GM23338 (cell line): ENCODE data around the gene SCART1. TPM values are rescaled to one million over a fixed set of nuclear protein-coding genes. Genes with fewer than 3 reads are reported as not detected.

Experiments used
- ATAC-seq: fragments of 200-7000 bp; cut with Tn5 transposase; 3 replicates; pipeline ENCODE4 v1.9.1; 2020
- DNase-seq: peaks from one replicate; pipeline ENCODE4 v3.0.0-alpha.2; 2015; ENCODE audit warnings: low spot score
- H2AFZ ChIP-seq: fragments of 200-600 bp; sonication (generic); 2 replicates; pipeline ENCODE4 v1.8.0; 2016; ENCODE audit warnings: antibody characterized with exemption, mild to moderate bottlenecking, moderate library complexity
- H3F3A ChIP-seq: fragments of 200-600 bp; sonication (generic); replicated peaks from 2 replicates; pipeline ENCODE4 v1.8.0; 2017; ENCODE audit warnings: antibody characterized with exemption, mixed run types, low read depth
- H3K27ac ChIP-seq: fragments of 200-600 bp; sonication (generic); 2 replicates; pipeline ENCODE4 v1.6.1; 2016; ENCODE audit warnings: low read depth
- H3K27me3 ChIP-seq: fragments of 200-600 bp; sonication (generic); 2 replicates; pipeline ENCODE4 v1.8.0; 2016; ENCODE audit warnings: mild to moderate bottlenecking, mixed run types, moderate library complexity; ENCODE audit not compliant: insufficient read depth
- H3K36me3 ChIP-seq: fragments of 200-600 bp; sonication (generic); 2 replicates; pipeline ENCODE4 v1.8.0; 2016; ENCODE audit warnings: mild to moderate bottlenecking; ENCODE audit not compliant: insufficient read depth
- H3K4me1 ChIP-seq: fragments of 200-600 bp; sonication (generic); 2 replicates; pipeline ENCODE4 v1.8.0; 2016; ENCODE audit warnings: mild to moderate bottlenecking, moderate library complexity; ENCODE audit not compliant: insufficient read depth
- H3K4me2 ChIP-seq: fragments of 200-600 bp; sonication (generic); 2 replicates; pipeline ENCODE4 v1.7.1; 2017; ENCODE audit warnings: mixed run types
- H3K4me3 ChIP-seq: fragments of 200-600 bp; sonication (generic); 2 replicates; pipeline ENCODE4 v1.6.1; 2016; ENCODE audit warnings: mixed run types
- H3K79me2 ChIP-seq: fragments of 200-600 bp; sonication (generic); replicated peaks from 2 replicates; pipeline ENCODE4 v1.8.0; 2017; ENCODE audit warnings: mild to moderate bottlenecking; ENCODE audit not compliant: insufficient read depth
- H3K9me2 ChIP-seq: fragments of 200-600 bp; sonication (generic); 2 replicates; pipeline ENCODE4 v1.8.0; 2017; ENCODE audit not compliant: insufficient read depth
- H4K20me1 ChIP-seq: fragments of 200-600 bp; sonication (generic); replicated peaks from 2 replicates; pipeline ENCODE4 v1.8.0; 2017; ENCODE audit warnings: mild to moderate bottlenecking; ENCODE audit not compliant: insufficient read depth
- H3K27ac Mint-ChIP-seq: 2 replicates; pipeline ENCODE4 v1.8.0; 2020; ENCODE audit warnings: inconsistent platforms, mild to moderate bottlenecking, moderate library complexity, mixed read lengths
- H3K27me3 Mint-ChIP-seq: 3 replicates; pipeline ENCODE4 v1.8.0; 2022; ENCODE audit warnings: low read depth, mild to moderate bottlenecking, moderate library complexity, mixed read lengths, inconsistent platforms; ENCODE audit not compliant: insufficient read depth, poor library complexity
- H3K36me3 Mint-ChIP-seq: 3 replicates; pipeline ENCODE4 v1.8.0; 2021; ENCODE audit warnings: low read depth, mild to moderate bottlenecking, inconsistent platforms, moderate library complexity, mixed read lengths
- H3K4me1 Mint-ChIP-seq: 3 replicates; pipeline ENCODE4 v1.8.0; 2020; ENCODE audit warnings: mild to moderate bottlenecking, inconsistent platforms, mixed read lengths
- H3K4me3 Mint-ChIP-seq: 3 replicates; pipeline ENCODE4 v1.8.0; 2021; ENCODE audit warnings: moderate library complexity, mild to moderate bottlenecking, inconsistent platforms, mixed read lengths
- H3K9me3 Mint-ChIP-seq: 3 replicates; pipeline ENCODE4 v1.8.0; 2020; ENCODE audit warnings: moderate library complexity, mild to moderate bottlenecking, inconsistent platforms, mixed read lengths
- CREB1 ChIP-seq: fragments of 250-450 bp; sonication (Bioruptor Pico); IDR thresholded peaks from 2 replicates; pipeline ENCODE4 v1.5.0; 2020; ENCODE audit warnings: low read depth, mild to moderate bottlenecking, moderate library complexity
- JUNB ChIP-seq: IDR thresholded peaks from one replicate; pipeline ENCODE4 v1.6.1; 2016; ENCODE audit warnings: antibody characterized with exemption; ENCODE audit not compliant: unreplicated experiment
- NANOG ChIP-seq: IDR thresholded peaks from 2 replicates; pipeline ENCODE4 v1.6.1; 2016; ENCODE audit warnings: antibody characterized with exemption, borderline replicate concordance
- ZNF462 ChIP-seq: fragments of 250-450 bp; sonication (Bioruptor Pico); IDR thresholded peaks from 2 replicates; pipeline ENCODE4 v1.5.0; 2020; ENCODE audit warnings: mild to moderate bottlenecking, moderate library complexity
- polyA plus RNA-seq: library from polyadenylated mRNA; unstranded; fragments of >200 nt; fragmentation: Nextera tagmentation; extraction: Ambion mirVana; gene quantifications from 2 replicates; pipeline ENCODE4 v1.2.1, GENCODE V29; 2016
- total RNA-seq: library from RNA; depleted of rRNA; stranded (reverse); fragments of >200 nt; shearing (Covaris generic); gene quantifications from 2 replicates; pipeline ENCODE4 v1.2.3, GENCODE V29; 2014

SCART1 gene
- total and polyA plus RNA-seq, 2 experiments from 2014 or later = 0.59 TPM; not detected in 1

DNA sequence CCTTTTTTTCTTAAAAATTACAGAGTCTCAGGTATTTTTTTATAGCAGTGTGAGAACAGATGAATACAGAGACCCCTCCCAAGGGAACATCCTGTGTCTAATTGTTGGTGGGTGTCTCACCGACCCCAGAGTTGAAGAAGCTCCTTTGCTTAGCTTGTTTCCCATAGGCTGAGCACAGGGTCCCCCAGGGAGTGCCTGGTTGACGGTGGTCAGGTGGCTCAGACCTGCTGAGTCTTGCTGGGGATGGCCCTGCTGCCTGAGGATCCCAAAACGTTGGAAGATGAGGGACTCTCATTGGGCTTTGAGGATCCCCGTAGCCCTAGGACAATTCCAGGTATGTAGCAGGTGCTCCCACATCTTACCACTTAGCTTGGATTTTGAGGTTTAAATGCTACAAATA is 19.5 kb downstream of the SCART1 start (continued):
- TF ChIP-seq ZNF462 (CRISPR knock-in tag) = no peak

DNA sequence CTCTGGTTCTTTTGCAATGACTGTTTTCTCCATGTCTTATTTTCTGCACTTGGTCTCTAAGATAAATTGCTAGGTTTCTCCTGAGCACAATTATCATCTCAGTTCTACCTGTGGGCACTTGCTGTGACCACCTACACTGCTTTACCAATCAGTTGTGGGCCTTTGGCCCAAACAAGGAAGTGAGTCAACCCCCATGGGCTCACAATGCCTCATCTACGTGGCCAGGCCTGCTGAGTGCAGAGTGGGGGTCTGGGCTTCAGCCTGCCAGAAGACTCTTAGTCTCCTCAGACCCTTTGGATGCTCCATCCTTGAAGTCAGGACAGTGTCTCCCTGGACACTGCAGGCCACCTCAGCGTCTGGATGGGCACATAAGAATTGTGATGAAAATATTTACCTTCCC is 20.3 kb downstream of the SCART1 start:
- Histone ChIP-seq H4K20me1 (no peaks in the 10 kb centered on the region), H3K79me2 (no peaks in the 10 kb centered on the region), H3K27me3 (no peaks in the 10 kb centered on the region), H3K36me3 (no peaks in the 10 kb centered on the region), H3K4me2 (no peak overlapping the region), H3F3A (no peaks in the 10 kb centered on the region), H2AFZ (no peak overlapping the region), H3K4me3 (no peak overlapping the region), H3K9me2 (0 out of 2 replicates have a peak, but pooled peaks cover 4% of the 10 kb centered on the region), H3K27ac (no peak overlapping the region), H3K4me1 (no peaks in the 10 kb centered on the region)
- Mint-ChIP-seq H3K4me3 (no peak overlapping the region), H3K27ac (no peak overlapping the region), H3K36me3 (peaks cover 10% of the 10 kb centered on the region; the same call in 2 of the 3 replicates), H3K9me3 (peaks cover 62% of the 10 kb centered on the region), H3K27me3 (peaks cover 8% of the 10 kb centered on the region), H3K4me1 (no peaks in the 10 kb centered on the region)
- ATAC-seq = no peak
- no peak for DNase-seq
- TF ChIP-seq NANOG = no peak

- H3K27me3 ChIP-seq = no peaks in the 10 kb centered on the region
- H3K9me3 Mint-ChIP-seq = peaks cover 56% of the 10 kb centered on the region
- H3K79me2 ChIP-seq = no peaks in the 10 kb centered on the region
- H3K27ac Mint-ChIP-seq = no peak overlapping the region
- H3K9me2 ChIP-seq = 0 out of 2 replicates have a peak, but pooled peaks cover 4% of the 10 kb centered on the region
- no peak overlapping the region for H2AFZ ChIP-seq
- H3K36me3 Mint-ChIP-seq = peaks cover 10% of the 10 kb centered on the region; the same call in 2 of the 3 replicates
- ATAC-seq (no peak), DNase-seq (no peak)
- no peak overlapping the region for H3K4me2 ChIP-seq
- H3K4me1 ChIP-seq = no peaks in the 10 kb centered on the region
- no peak overlapping the region for H3K27ac ChIP-seq
- H3K27me3 Mint-ChIP-seq = peaks cover 8% of the 10 kb centered on the region
- no peaks in the 10 kb centered on the region for H3F3A ChIP-seq
- H4K20me1 ChIP-seq = no peaks in the 10 kb centered on the region
- H3K36me3 ChIP-seq = no peaks in the 10 kb centered on the region
- H3K4me3 ChIP-seq = no peak overlapping the region
- H3K4me1 Mint-ChIP-seq = no peaks in the 10 kb centered on the region
- no peak overlapping the region for H3K4me3 Mint-ChIP-seq
- TF ChIP-seq CREB1 = no peak
- TF ChIP-seq JUNB = no peak
Observed at GRCh38 chr10:133474665-133475424, 21.1 kb downstream of the SCART1 start.
